AG08396 (cell line): ENCODE measurements around the gene SSTR3.
A peak's percentile ranks its signal among the peaks of the same experiment; 100 is the strongest.
"Not testable (repeated sequence)": the region's sequence is repeated elsewhere in the genome, so short reads cannot be mapped to it uniquely, and the experiment has no call there.

Experiments used
- DNase-seq: peaks from one replicate; pipeline ENCODE4 v3.0.0; 2012; ENCODE audit warnings: low spot score, mixed read lengths

SSTR3 gene

DNA sequence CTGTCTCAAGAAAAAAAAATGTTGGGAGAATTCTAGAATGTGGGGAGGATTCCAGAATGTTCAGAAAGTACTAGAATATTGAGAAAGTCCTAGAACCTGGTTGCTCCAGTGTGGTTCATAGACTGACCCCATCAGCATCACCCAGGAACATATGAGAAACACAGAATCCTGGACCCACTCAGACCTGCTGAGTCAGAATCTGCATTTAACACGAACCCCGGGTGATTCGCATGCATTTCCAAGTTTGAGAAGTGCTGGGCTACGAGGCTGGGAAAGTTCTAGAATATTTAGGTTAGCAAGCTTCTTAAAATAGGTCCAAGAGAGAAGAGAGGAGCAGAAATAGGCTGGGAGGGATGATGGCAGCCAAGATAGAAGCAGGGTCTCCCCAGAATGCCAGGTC, 30.6 kb downstream of the SSTR3 start:
- no peak for DNase-seq

DNA sequence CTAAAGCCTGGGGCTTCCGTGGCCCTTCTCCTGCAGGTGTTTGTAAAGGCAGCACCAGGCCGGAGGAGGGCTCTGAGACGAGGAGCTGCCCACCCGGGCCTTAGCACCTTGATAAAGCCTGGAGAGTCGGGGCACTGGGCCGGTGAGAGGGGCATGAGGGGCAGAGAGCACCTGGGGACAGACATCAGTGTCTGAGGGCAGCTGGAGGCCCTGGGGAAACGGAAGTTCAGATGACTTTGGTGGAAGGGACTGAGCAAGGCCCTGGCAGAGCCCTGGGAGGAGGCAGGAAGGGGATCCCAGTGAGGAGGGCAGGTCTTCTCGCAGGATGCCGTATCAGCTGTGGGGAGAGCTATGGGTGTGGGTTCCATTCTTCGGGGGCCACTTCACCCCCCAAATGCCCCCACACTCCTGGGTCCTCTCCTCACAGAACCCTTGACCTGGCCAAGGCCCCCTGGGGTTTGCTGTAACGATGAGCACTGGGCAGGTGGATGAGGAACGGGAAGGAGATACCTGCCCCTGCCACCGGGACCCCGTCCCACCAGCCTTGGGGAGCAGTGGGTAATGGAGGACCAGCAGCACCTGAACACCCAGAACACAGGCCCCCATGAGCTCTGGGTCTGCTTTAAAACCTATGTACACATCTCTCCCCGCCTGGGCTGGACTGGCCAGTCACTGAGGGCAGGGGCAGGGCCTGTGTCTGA, 31.6 kb downstream of the SSTR3 start:
- DNase-seq: no peak

DNA sequence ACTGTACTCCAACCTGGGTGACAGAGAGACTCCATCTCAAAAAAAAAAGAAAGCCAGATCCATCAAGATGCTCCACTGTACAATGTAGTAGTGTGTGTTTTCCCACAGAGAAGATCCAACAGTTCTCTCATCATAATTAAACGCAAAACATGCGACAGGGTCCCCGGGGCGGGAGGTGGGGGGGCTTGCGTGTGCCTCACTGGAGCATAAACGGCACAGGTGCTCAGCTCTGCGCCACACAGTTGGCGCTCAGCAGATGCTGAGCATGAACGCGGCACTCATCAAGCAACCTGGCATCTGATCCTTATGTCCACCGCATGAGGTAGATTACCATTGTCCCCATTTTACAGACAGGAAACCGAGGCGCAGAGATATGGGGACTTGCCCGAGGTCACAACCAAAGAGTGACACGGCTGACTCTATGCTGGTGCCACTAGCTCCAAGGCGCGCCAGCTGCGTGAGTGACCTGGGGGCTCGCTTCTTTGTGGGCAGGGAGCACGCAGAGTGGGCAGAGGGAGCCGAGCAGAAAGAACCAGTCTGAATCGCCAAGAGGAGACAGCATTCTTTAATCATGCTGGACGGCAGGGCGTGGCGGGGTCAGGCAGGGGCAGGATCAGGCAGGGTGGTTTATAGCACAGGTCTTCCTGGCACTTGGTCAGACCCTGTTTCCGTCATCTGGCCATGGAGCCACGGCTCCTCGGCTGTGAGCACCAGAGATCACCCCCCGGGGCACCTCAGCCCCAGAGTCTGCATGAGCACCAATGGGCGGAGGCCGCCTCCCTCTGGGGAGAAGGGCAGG, 32.5 kb downstream of the SSTR3 start:
- no peak for DNase-seq

DNA sequence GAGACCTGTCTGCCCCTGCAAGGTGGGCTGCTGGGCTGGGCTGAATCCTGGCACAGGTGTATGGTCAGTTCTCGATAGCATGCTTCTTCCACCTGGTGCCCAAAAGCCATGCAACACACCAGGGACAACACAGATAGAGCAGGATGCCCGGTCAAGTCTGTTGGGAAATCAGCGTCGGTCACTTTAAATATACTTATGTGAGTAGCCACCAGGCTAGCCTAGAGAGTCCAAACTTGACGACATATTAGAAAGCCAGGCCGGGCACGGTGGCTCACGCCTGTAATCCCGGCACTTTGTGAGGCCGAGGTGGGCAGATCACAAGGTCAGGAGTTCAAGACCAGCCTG, 33.2 kb downstream of the SSTR3 start:
- DNase-seq: no peak

DNA sequence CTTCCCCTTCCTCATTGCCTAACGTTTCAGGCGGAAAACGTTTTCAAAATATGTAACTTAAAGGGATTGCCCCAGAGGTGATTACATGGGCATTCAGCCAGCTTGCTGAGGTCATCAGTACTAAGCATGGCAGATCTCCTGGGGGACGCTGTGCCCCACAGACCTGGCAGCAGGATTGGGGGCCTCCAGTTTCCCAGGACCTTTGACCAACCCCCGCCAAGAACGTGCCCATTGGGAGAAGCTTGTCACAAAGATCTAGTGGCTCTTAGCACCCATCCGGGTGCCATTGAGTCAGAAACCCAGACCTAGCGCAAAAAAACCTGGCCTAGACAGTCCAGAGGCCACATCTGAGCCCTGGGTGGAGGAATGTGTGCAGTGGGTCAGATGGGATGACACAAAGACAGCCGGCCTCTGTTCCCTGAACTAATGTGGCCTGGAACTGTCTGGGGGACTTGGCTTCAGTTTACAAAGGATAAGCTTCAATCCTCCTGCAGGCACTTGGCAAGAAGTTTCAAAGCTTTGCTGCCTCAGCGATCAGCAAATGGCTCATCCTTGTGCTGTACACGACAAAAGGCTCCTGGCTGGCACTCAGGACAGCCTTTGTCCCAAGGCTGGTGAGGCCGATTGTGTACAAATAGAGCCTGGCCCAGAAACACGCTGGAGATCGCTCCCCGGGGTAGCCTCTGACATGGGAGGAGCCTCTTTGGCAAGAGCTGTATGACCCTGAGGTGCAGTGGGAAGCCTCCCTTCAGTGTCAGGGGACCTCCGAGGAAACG, 33.7 kb downstream of the SSTR3 start:
- DNase-seq: no peak

DNA sequence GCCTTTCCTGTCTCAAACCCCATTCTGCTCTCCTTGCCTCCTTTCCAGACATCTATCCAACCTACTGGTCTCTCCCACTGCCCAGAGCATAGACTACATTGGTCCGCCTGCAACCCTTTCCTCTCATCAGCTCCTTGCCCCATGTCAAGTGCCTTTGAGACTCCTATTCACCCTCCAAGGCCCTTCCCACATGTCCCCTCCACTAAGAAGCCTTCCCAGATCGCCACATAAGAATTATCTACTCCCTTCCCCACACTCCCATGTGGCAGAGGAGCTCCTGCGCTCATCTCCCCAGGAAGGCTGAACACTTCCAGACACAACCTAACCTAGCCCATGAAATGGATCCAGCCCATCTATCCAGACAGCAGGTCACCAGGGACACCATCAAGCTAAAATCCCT, 34.5 kb downstream of the SSTR3 start:
- no peak for DNase-seq

DNA sequence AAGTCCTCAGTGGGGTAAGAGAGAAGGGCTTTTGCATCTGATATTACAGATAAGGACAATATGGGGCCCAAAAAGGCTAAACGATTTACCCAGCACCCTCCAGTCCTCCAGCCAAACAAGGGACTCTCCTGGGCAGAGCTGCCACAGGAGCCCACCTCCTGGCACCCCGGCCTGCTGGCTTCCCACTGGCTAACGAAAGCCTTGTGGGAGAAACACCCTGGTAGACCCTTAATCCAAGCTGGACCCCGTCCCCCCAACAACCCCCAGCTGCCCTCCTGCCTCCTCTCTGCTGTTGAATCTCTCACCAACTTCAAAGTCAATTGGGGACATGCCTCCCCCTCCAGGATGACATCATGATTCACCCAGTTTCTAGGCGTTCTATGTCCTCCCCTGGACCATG, 35.1 kb downstream of the SSTR3 start:
- no peak for DNase-seq

DNA sequence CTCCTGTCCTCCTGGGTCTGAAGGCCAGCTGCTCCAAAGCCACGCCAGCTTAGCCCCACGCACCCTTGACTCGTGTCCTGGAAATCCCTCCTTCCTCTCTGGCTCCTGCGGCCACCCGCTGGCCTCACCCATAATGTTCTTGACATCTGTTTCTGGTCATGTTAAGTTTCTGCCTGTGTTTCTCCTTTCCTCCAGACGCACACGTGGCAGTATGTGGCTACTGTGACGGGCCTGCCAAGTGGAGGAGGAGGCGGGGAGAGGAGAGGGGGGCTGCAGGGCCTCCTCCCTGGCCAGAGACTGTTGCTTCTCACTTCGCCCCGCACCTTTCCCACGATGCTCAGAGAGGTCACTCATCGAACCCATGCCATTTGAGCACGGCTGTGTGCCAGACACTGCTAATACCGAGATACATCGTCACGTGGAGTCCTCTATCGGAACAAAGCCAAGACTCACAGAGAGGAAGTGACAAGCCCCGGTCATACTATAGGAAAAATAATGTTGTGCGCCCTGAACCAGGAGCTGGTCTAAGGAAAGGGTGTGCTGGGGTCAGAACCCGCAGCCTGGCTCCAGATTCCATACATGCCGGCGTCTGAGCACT, 35.7 kb downstream of the SSTR3 start:
- DNase-seq: peak; percentile 78

DNA sequence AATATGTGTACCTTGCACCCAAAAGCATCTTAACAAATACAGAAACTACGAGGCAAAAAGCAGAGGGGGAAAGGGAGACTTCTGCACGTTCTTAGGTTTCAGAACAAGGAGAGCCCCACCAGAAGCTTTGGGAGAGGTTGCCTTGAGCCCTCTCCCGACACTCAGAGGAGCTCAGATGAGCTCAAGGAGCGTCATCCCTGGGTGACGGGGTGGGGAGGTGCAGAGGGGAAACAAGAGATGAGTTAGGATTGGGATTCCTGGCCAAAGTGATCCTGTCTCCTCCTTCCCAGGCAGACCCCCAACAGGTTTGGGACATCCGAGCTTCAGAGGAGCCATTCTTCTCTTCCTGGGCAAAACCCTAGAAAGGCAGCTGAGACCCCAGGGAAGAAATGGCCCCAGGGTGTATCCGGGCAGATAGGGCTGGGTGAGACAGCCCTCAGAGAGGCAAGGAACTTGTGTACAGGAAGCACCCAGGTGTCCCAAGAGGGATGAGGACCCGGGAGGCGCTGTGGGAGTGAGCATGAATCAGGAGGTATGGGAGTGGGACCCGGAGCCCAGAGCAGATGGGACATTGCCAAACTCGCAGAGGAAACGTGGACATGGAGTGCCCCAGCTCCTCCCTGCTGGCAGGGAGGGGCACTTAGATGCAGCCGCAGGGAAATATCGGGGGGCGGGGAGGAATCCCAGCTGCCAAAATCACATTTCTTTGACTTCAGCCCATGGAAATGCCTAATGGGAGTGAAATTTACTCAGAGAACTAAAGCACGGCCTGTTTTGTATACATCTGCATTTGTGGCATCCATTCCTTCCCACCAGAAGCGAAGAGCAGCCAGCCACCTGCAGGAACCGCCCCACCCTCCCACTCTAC, 36.6 kb downstream of the SSTR3 start:
- no peak for DNase-seq

DNA sequence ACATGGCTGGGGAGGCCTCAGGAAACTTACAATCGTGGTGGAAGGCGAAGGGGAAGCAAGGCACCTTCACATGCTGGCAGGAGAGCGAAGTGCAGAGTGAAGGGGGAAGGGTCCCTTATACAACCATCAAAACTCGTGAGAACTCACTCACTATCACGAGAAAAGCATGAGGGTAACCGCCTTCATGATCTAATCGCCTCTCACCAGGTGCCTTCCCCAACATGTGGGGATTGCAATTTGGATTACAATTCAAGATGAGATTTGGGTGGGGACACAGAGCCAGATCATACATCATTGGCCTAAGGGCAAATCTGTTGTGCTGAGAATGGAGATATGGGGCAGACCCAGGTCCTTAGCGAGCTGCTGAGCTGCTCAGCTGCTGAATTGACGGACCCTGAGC, 37.3 kb downstream of the SSTR3 start:
- no peak for DNase-seq

DNA sequence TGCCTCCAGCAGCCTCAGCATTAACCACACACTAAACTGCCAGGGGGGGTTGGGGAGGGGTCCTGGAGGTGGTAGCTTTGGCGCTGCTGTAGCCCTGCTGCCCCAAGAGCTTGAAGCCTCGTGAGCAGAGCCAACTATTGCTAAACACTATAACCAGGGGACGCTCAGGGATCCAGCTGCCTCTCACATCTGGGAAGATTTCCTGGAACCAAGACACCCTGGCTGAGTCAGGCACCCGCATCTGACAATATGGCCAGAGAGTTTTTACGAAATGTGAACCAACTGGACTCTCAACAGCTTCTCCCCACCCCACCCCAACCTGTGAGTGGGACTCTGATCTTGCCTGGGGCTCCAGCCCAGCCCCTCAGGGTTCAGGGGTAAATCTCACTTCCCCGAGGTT, 38.6 kb downstream of the SSTR3 start:
- DNase-seq: no peak

DNA sequence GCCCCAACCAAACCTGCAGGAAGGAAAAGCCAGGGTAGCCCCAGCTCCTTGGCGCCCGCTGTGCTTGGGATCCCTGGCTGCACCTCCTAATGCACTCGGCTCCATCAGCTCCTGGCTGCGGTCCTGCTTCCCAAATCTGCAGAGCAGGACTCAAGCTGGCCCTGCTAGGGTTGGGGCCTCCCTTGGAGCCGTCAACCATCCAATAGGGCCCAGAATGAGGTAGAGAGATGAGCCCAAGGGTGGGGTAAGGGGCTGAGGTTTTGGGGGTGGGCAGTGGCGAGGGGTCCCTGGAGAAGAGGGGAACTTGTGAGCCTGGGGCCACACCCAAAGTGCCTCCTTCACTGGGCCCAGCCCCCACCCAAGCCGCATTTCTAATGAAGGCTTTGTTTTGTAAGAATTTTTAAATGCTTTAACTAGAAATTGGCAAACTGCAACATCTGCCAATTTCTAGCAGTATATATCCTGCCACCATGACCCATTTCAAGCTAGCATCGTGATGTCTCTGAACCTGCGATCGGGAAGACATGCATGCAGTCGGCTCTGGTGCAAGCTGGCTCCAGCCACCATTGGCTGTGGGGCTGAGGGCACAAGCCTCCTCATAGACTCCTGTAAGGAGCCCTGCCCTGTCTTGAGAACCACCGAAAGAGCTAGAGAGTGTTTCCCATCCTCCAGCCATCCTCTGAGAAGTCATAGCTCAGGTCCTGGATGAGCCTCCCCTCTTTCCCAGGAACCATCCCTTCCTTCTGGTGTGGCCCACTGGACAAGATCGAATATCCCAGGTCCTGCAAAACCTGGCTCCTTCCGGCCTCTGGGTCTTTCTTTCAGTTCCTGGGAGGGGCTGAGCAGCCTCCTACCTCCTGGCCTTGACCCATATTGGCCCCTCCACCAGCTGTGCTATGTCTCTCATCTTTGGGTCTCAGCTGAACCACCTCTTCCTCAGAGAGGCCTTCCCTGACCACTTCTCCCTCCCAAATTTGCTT, 39.7 kb downstream of the SSTR3 start:
- DNase-seq: no peak

DNA sequence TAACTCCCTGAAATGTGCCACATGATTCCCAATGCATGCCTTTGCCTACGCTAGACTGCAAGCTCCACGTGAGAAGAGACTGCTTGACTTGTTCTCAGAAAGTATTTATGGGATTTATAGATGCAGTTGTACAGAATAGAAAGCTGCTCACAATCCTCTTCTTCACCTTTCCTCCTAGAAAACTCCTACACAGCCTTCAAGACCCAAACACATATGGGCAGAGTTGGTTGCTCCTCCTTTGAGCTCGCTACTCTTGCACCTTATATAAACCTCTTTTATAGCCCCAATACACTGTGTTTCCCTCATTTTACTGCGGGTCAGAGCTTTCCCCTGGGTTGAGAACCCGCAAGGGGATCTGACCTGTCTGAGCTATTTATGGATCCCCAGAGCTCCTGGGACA, 40.6 kb downstream of the SSTR3 start:
- DNase-seq: no peak

DNA sequence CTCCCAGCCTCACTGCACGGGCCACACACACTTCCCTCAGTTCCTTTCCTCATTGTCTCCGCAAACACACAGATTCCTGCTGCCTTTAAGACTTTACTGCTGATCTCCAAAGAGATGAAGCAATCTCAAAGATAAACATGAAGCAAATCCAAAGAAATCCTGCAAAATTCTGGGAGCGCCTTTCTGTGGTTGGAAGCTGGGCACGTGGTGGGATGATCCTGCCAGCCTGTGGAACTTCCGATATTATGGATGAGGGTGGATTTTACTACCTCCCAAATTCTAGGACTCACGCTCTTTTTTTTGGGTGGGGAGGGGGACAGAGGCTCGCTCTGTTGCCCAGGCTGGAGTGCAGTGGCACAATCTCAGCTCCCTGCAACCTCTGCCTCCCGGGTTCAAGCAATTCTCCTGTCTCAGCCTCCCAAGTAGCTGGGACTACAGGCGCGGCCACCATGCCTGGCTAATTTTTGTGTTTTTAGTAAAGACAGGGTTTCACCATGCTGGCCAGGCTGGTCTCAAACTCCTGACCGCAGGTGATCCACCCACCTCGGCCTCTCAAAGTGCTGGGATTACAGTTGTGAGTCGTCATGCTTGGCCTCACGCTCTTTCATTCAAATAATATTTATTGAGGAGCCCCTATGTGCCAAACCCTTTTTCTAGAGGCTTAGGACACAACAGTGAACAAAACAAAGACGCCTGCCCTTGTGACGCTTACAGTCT, 41.4 kb downstream of the SSTR3 start:
- not testable (repeated sequence) for DNase-seq

DNA sequence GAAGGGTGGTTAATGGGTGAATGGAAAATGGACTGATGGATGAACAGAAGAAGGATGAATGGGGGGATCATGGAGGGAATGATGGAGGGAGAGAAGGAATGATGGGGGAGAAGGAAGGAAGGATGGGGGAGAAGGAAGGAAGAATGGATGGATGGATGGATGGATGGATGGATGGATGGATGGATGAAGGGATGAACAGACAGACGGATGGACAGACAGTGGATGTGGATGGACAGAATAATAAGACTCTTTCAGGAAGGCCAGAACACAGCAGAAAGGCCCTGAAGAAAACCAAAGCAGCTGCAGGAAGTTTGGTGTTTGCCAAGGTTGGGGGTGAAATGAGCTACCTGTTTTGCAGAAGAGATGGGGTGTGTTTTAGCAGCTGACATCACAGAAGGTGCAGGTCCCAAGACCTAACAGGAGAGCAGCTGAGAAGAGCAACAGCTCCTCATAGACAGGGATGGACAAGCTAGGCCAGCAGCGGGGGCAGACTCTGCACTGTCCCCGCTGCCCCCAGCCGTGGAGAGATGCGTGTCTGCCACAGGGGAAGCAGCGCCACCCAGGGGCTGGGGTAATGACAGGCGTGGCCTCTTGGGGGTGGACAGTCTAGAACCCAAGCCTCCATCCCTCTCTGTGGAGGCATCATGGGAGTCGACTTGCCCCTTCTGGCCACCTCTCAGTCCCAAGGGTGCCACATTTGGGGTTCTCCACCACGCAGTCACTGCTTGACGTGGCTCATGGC, 42.2 kb downstream of the SSTR3 start:
- no peak for DNase-seq

DNA sequence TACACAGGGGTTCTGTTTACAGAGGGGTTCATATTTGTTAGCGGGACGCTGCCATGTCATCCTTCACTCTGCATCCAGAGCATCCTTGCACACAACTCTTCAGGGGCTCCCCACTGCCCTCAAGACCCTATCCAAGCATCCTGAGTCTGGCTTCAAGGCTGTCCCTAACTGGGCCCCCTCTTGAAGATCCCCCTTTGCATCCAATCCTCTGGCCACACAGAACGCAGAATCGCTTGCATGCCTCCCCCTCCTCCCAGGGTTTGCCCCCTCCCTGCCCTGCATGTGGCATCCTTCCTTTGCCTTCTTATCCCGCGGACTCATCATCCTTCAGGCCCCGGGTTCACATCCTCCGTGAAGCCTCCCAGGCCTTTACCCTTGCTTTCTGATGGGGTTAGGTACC, 42.9 kb downstream of the SSTR3 start:
- DNase-seq: no peak

DNA sequence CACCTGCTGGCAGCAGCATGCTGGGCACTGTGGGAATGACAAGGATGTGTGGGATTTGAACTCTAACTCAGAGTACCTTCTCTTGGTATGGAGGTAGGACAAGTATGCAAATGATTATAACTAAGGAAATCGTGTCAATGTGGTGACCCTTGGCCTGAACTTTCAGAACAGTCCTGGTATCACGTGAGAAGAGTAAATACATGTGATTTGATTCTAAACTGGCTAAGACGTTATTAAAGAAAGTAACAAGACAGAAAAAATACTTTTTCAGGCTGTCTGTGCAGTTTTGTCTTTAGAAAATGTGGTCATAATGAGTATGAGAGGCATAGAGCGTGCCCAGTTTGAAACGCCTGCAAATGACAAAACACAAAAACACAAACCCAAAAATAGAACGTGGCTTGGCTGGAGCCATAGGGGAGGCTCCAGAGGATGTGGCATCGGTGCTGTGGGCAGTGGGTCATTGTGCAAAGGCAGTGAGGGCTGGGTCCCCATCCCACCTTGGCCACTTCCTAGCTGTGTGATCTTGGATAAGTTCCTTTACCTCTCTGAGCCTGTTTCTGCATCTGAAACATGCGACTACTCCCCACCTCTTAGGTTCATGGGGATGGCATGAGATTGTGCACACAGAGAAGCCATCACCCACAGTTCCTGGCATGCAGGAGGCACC, 44.2 kb downstream of the SSTR3 start:
- DNase-seq: no peak

DNA sequence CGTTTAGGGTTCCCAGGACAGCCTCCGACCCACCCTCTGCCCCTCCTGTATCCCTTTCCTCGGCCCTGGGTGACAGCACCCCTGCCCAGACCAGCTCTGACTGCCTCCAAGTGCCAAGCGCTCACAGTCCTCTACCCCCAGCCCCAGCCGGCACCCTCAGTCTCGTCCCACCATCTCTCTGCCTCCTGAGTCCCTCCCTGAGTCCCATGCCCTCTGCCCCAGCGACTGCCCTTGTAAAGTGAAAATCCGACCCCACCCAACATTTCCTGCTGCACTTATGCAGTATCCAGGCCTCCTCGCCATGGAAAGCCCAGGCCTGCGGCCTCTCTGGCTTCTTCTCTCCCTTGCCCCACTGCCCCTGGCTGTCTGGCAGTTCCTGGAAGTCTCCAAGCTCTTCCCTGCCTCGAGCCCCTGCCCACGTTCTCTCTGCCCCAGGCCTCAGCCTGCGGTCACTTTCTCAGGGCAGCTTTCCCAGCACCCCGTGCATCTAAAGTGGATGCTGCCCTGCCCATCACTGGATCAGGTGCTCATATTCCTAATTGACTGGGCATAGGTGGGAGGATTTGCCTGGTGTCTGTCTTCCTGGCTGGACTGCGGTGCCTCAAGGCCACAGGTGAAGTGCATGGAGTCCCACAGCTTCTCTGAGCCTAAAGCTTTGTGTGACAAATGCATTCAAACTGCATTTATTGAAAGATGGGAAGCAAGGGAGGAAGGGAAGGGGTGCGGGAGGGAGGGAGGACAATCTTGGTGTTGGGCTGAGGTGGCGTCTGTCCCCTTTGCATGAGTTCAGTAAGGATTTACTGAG, 44.9 kb downstream of the SSTR3 start:
- DNase-seq: no peak
